ENCODE measurements around the gene UGT1A4.

- no peak for TF ChIP-seq CTCF (conservative IDR thresholded peaks at IDR 0.05 in 1 of 2, IDR thresholded peaks at IDR 0.05 in 1 of 2; ENCODE audit: low read depth in 1 of 2, low read length in 2 of 2)
- no peak for TF ChIP-seq EZH2 (IDR thresholded peaks at IDR 0.05; ENCODE audit: low read length, missing control alignments)
Observed at GRCh38 chr2:233705911-233706506, 12.5 kb upstream of the UGT1A4 start.
